Measurements from ENCODE around the gene BORCS8. TPM values are rescaled to one million over a fixed set of nuclear protein-coding genes. Genes with fewer than 3 reads are reported as not detected.
"Not testable (repeated sequence)": the region's sequence is repeated elsewhere in the genome, so short reads cannot be mapped to it uniquely, and the experiment has no call there.

Gene BORCS8
- total RNA-seq, 4 donors from 2014 or later: 17.2 to 32.2 (median 22.1) TPM

GRCh38 chr19:19176950-19177349, 15.0 kb downstream of the BORCS8 start:
- Histone ChIP-seq H3K9me3 (no peaks in the 10 kb centered on the region), H3K4me1 (no peaks in the 10 kb centered on the region), H3K36me3 (peaks cover 0 to 41% (median 0%) of the 10 kb centered on the region in 3 donors), H3K27ac (no peak overlapping the region), H3K27me3 (no peaks in the 10 kb centered on the region), H3K4me3 (no peak overlapping the region)
- TF ChIP-seq POLR2A (IDR thresholded peaks at IDR 0.05) (no peak), CTCF (IDR thresholded peaks at IDR 0.05) (no peak)
- no peak for DNase-seq

- Histone ChIP-seq H3K4me1 (peaks cover 0 to 14% (median 7%) of the 10 kb centered on the region in 4 donors), H3K36me3 (peaks cover 0 to 18% (median 0%) of the 10 kb centered on the region in 3 donors)
- not testable (repeated sequence) for H3K4me3 ChIP-seq, DNase-seq, H3K9me3 ChIP-seq, H3K27me3 ChIP-seq, H3K27ac ChIP-seq
These were observed 18.7 kb downstream of the BORCS8 start for GRCh38 chr19:19173243-19173642.

GRCh38 chr19:19171821-19172532, 20.0 kb downstream of the BORCS8 start:
- Histone ChIP-seq H3K27ac (no peak overlapping the region), H3K27me3 (no peaks in the 10 kb centered on the region), H3K4me3 (no peak overlapping the region), H3K36me3 (peaks cover 0 to 10% (median 0%) of the 10 kb centered on the region in 3 donors), H3K9me3 (no peaks in the 10 kb centered on the region), H3K4me1 (peaks cover 0 to 14% (median 7%) of the 10 kb centered on the region in 4 donors)
- no peak for DNase-seq
- TF ChIP-seq CTCF (IDR thresholded peaks at IDR 0.05) (no peak), POLR2A (IDR thresholded peaks at IDR 0.05) (no peak)

- H3K4me3 ChIP-seq: no peak overlapping the region
- no peak overlapping the region for H3K27ac ChIP-seq
- no peak for DNase-seq
- TF ChIP-seq POLR2A (IDR thresholded peaks at IDR 0.05) (no peak), CTCF (IDR thresholded peaks at IDR 0.05) (no peak)
- peaks cover 0 to 6% (median 0%) of the 10 kb centered on the region in 3 donors for H3K36me3 ChIP-seq
- peaks cover 0 to 14% (median 7%) of the 10 kb centered on the region in 4 donors for H3K4me1 ChIP-seq
- H3K27me3 ChIP-seq: no peaks in the 10 kb centered on the region
- no peaks in the 10 kb centered on the region for H3K9me3 ChIP-seq
These were observed 20.9 kb downstream of the BORCS8 start for GRCh38 chr19:19170873-19171672.

DNA sequence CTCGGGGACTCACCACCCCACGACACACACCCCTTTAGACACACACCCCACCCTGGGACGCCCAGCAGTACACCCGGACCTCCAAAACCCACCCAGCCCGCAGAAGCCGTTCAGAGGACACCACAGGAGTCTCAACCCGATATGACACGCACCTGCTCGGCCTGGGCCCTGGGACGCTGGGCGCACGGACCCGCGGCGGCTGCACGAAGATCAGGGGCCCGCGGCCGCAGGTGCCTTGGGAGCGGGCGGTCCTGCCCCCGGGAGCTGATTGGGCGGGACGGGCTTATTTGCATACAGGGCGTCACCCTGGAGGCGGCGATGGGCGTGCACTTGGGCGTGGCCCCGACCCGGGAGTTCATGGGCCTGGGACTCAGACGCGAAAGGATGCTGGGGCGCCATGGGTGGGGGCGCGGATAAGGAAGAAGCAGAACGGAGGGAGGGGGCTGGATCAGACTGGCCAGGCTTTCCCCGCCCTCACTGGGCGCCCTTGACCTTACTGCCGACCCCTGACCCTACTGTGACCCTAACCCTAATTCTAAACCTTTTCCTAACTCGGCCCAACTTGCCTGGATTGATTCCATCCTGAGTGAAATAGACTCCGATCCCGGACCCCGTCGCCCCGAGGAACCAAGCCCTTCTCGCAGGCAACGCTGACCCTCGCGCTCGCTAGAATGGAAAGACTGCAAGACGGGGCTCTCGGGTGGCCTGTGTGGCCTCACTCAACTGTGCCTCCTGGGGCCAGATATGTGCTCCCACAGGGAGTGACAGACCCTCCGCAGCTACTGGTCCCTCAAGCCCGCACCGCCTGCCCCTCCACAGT, 21.7 kb downstream of the BORCS8 start, which contains the start of gene MEF2B:
MEF2B (minus strand) TSS at position 211 of the 820 bp plus-strand sequence. CDS start 19,528 bp downstream, outside the sequence.
- Histone ChIP-seq H3K9me3 (no peaks in the 10 kb centered on the region), H3K4me1 (peaks cover 0 to 14% (median 7%) of the 10 kb centered on the region in 4 donors), H3K27ac (no peak within 1 kb of the TSS), H3K4me3 (peak within 1 kb of the TSS in 3 of 4 donors; percentile 37 to 43 (median 38)), H3K27me3 (no peaks in the 10 kb centered on the region), H3K36me3 (no peaks in the 10 kb centered on the region)
- no peak for TF ChIP-seq POLR2A (IDR thresholded peaks at IDR 0.05)
- TF ChIP-seq CTCF (IDR thresholded peaks at IDR 0.05): no peak
- DNase-seq: peak; percentile 85 to 91 (median 90)

All from Peyer's patch (tissue), 4 donors.